Parathyroid adenoma (tissue), 2 donors: ENCODE measurements around the gene CPEB4.
A peak's percentile ranks its signal among the peaks of the same experiment; 100 is the strongest.

Experiments used
- H2AFZ ChIP-seq: fragments of 300-600 bp; sonication (generic); one replicate; pipeline ENCODE4 v1.7.0; 2017; ENCODE audit warnings: antibody characterized with exemption, mild to moderate bottlenecking
- H3K27ac ChIP-seq: fragments of 300-600 bp; sonication (generic); one replicate; pipeline ENCODE4 v1.7.0; 2017
- H3K27me3 ChIP-seq: fragments of 300-600 bp; sonication (generic); one replicate; pipeline ENCODE4 v1.7.0; 2017; ENCODE audit warnings: low read length; ENCODE audit not compliant: control insufficient read depth, insufficient read depth
- H3K36me3 ChIP-seq: fragments of 300-600 bp; sonication (generic); one replicate; pipeline ENCODE4 v1.7.0; 2017; ENCODE audit warnings: low read length; ENCODE audit not compliant: control insufficient read depth, insufficient read depth
- H3K4me1 ChIP-seq: fragments of 300-600 bp; sonication (generic); one replicate; pipeline ENCODE4 v1.7.0; 2017; ENCODE audit warnings: control low read depth
- H3K4me2 ChIP-seq: fragments of 300-600 bp; sonication (generic); one replicate; pipeline ENCODE4 v1.7.0; 2017; ENCODE audit warnings: low read length
- H3K4me3 ChIP-seq: fragments of 300-600 bp; sonication (generic); one replicate; pipeline ENCODE4 v1.7.0; 2017; ENCODE audit warnings: low read depth, low read length
- H3K79me2 ChIP-seq: fragments of 300-600 bp; sonication (generic); one replicate; pipeline ENCODE4 v1.7.0; 2017; ENCODE audit warnings: control low read depth
- H3K9ac ChIP-seq: fragments of 300-600 bp; sonication (generic); one replicate; pipeline ENCODE4 v1.7.0; 2017; ENCODE audit warnings: mild to moderate bottlenecking
- H3K9me3 ChIP-seq: fragments of 300-600 bp; sonication (generic); one replicate; pipeline ENCODE4 v1.7.0; 2017; ENCODE audit warnings: low read length; ENCODE audit not compliant: control insufficient read depth
- CTCF ChIP-seq: fragments of 300-600 bp; sonication (generic); IDR thresholded peaks from one replicate; pipeline ENCODE4 v1.7.0; 2017; ENCODE audit warnings: antibody characterized with exemption, mild to moderate bottlenecking
- donor health status: primary hyperparathyroidism.

Gene CPEB4

GRCh38 chr5:173883347-173883924 lies 4.7 kb upstream of the CPEB4 start:
- H3K9ac ChIP-seq = no peak overlapping the region
- H3K9me3 ChIP-seq = no peaks in the 10 kb centered on the region
- H3K27me3 ChIP-seq = no peaks in the 10 kb centered on the region
- peaks cover 44% of the 10 kb centered on the region for H3K4me1 ChIP-seq
- H3K4me2 ChIP-seq = peak overlapping the region; percentile 21
- no peaks in the 10 kb centered on the region for H3K36me3 ChIP-seq
- H3K27ac ChIP-seq = peak overlapping the region; percentile 42
- peak overlapping the region; percentile 2 for H2AFZ ChIP-seq
- H3K4me3 ChIP-seq = no peak overlapping the region
- no peak for TF ChIP-seq CTCF
- H3K79me2 ChIP-seq = peaks cover 3% of the 10 kb centered on the region

- Histone ChIP-seq H3K36me3 (no peaks in the 10 kb centered on the region), H3K4me3 (no peak overlapping the region), H3K9ac (no peak overlapping the region), H3K4me2 (peak overlapping the region; percentile 18), H3K4me1 (peaks cover 38% of the 10 kb centered on the region), H2AFZ (no peak overlapping the region), H3K27me3 (no peaks in the 10 kb centered on the region), H3K27ac (peak overlapping the region; percentile 91), H3K9me3 (no peaks in the 10 kb centered on the region), H3K79me2 (peaks cover 9% of the 10 kb centered on the region)
- no peak for TF ChIP-seq CTCF
These were observed 3.6 kb upstream of the CPEB4 start for GRCh38 chr5:173884402-173885053.

GRCh38 chr5:173885054-173885443 lies 3.1 kb upstream of the CPEB4 start:
- no peaks in the 10 kb centered on the region for H3K9me3 ChIP-seq
- no peak for TF ChIP-seq CTCF
- H3K27ac ChIP-seq = peak overlapping the region; percentile 91
- H3K27me3 ChIP-seq = no peaks in the 10 kb centered on the region
- H3K9ac ChIP-seq = no peak overlapping the region
- H3K4me2 ChIP-seq = no peak overlapping the region
- no peak overlapping the region for H2AFZ ChIP-seq
- peaks cover 35% of the 10 kb centered on the region for H3K4me1 ChIP-seq
- H3K79me2 ChIP-seq = peaks cover 13% of the 10 kb centered on the region
- no peak overlapping the region for H3K4me3 ChIP-seq
- H3K36me3 ChIP-seq = no peaks in the 10 kb centered on the region

GRCh38 chr5:173885475-173886010 lies 2.6 kb upstream of the CPEB4 start:
- Histone ChIP-seq H3K4me2 (no peak overlapping the region), H3K79me2 (peaks cover 18% of the 10 kb centered on the region), H3K36me3 (no peaks in the 10 kb centered on the region), H2AFZ (peak overlapping the region; percentile 7), H3K9ac (no peak overlapping the region), H3K4me3 (no peak overlapping the region), H3K4me1 (peaks cover 31% of the 10 kb centered on the region), H3K9me3 (no peaks in the 10 kb centered on the region), H3K27me3 (no peaks in the 10 kb centered on the region), H3K27ac (peak overlapping the region; percentile 91)
- TF ChIP-seq CTCF = peak; percentile 17

- H3K27me3 ChIP-seq = no peaks in the 10 kb centered on the region
- H3K9me3 ChIP-seq = no peaks in the 10 kb centered on the region
- no peak overlapping the region for H3K4me2 ChIP-seq
- H3K4me3 ChIP-seq = no peak overlapping the region
- peaks cover 26% of the 10 kb centered on the region for H3K4me1 ChIP-seq
- no peak overlapping the region for H3K9ac ChIP-seq
- H3K79me2 ChIP-seq = peaks cover 21% of the 10 kb centered on the region
- no peaks in the 10 kb centered on the region for H3K36me3 ChIP-seq
- TF ChIP-seq CTCF = no peak
- H3K27ac ChIP-seq = peak overlapping the region; percentile 91
- H2AFZ ChIP-seq = peak overlapping the region; percentile 7
These were observed 2.0 kb upstream of the CPEB4 start for GRCh38 chr5:173886150-173886549.
